Retinal pigment epithelial cell (primary cell): Measurements from ENCODE around the gene ADAMTS16.

ENCODE experiments used
- DNase-seq: peaks from one replicate; pipeline ENCODE4 v3.0.0-alpha.2; 2010; ENCODE audit warnings: low read depth
- H3K4me3 ChIP-seq: 2 replicates; pipeline ENCODE4 v1.5.1; 2011; ENCODE audit warnings: mild to moderate bottlenecking, low read length, control low read depth, moderate library complexity
- CTCF ChIP-seq: conservative IDR thresholded peaks from 2 replicates; pipeline ENCODE4 v1.5.1; 2011; ENCODE audit warnings: low read depth, low read length, control low read depth, inconsistent platforms

The ADAMTS16 gene

DNA sequence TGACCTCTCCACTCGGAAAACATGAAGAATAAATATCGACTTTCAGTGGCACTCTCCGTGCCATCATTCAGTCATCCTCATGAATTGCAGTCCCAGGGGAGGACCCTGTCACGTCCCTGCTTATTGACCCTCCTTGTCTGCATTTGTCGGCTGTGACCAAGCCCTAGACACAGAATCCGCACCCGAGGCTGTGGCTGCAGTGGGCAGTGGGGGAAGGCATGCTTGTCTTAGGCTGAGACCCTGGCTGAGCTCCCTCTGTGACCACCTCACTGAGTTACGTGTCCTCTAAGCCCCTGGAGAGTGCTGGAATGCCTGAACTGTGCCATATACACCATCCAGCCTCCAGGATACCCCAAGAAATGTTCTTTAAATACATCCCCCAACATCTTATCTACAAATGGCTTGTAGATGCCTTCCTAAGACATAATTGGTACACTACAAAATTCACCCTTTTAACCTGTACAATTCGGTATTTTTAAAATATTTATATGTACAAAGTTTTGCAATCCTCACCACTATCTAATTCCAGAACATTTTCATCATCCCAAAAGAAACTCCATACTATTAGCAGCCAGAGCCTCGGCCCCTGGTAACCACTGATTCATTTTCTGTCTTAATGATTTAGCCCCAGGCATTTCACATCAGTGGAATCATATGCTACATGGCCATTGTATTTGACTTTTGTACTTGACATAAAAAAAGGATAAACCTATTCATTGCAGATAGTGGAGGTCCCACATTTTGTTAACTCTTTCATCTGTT, 201.6 kb downstream of the ADAMTS16 start:
- no peak for DNase-seq
- no peak overlapping the region for H3K4me3 ChIP-seq
- no peak for TF ChIP-seq CTCF

GRCh38 chr5:5342784-5343183, 202.7 kb downstream of the ADAMTS16 start:
- DNase-seq: no peak
- no peak for TF ChIP-seq CTCF
- no peak overlapping the region for H3K4me3 ChIP-seq

GRCh38 chr5:5343568-5343967, 203.4 kb downstream of the ADAMTS16 start:
- H3K4me3 ChIP-seq: no peak overlapping the region
- DNase-seq: no peak
- no peak for TF ChIP-seq CTCF

DNA sequence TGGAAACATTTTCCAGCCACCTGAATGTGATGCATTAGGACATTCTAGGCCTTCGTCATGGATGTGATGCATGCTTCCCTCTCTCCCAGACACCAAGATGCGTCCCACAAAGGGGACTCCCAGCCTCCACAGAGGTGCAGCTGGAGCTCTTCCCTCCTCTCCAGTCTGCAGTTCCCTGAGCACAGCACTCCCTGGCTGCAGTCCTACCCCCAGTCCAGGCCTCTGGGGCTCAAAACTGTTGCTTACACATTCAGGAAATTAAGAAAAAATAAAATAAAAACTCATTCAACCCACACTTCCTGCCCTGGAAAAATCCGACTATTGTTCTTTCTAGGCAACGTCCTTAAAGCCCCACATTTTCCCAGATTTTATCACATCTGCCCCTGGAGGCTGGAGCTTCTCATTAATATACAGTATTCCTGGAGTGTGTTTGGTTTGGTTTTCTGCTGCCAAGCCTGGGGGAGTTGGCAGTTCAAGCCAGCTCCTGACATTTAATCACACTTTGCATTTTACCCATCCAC, 204.0 kb downstream of the ADAMTS16 start:
- DNase-seq: no peak
- no peak for TF ChIP-seq CTCF
- no peak overlapping the region for H3K4me3 ChIP-seq

- DNase-seq: no peak
- no peak for TF ChIP-seq CTCF
- no peak overlapping the region for H3K4me3 ChIP-seq
Observed at GRCh38 chr5:5344606-5345005, 204.5 kb downstream of the ADAMTS16 start.

GRCh38 chr5:5347442-5347841, 207.3 kb downstream of the ADAMTS16 start:
- no peak for DNase-seq
- no peak overlapping the region for H3K4me3 ChIP-seq
- TF ChIP-seq CTCF: no peak

DNA sequence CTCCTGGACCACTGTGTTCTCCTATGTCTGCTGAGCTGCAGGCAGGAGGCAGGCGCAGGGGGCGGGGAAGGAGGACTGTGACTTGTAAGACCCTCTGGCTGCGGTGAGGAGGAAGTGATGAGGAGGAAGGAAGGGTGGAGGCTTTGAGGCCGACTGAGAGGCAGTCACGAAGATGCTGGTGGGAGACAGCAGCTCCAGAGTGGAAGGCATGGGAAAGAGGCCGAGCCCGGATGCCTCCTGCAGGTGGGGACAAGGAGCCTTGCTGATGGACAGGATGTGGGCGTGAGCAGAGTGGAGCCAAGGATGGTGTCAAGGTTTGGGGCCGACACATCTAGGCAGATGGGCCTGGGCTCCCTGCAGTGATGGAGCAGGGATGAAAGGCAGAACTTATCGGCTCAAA, 208.0 kb downstream of the ADAMTS16 start:
- H3K4me3 ChIP-seq: no peak overlapping the region
- no peak for TF ChIP-seq CTCF
- DNase-seq: no peak
